HG03139 (cell line): ENCODE results near the gene C1QL4.
"Not testable (repeated sequence)": the region's sequence is repeated elsewhere in the genome, so short reads cannot be mapped to it uniquely, and the experiment has no call there.

Experiments
- ATAC-seq: cut with Tn5 transposase; IDR thresholded peaks from one replicate; pipeline ENCODE4 v1.9.1; 2021; ENCODE audit not compliant: unreplicated experiment

Gene C1QL4

GRCh38 chr12:49334681-49335080, 2.3 kb downstream of the C1QL4 start:
- no peak for ATAC-seq

DNA sequence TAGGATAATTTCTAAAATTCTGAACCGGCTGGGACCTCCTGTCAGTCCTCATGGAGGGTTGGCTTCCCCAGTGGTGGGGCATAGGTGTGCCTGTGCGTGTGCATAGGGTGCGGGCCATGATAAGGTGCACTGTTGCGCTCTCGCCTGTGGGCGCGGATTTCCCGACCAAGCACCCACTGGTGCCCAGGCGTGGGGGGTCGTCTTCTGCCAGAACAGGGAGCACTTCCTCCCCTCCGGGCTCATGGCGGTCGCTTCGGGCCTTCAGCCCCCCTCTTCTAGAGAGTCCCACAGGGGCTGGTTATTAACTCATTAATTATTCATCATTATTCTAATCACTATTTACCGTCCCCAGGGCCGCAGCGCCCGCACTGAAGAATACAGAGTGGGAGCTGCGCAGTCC, 2.8 kb downstream of the C1QL4 start:
- no peak for ATAC-seq

GRCh38 chr12:49333778-49334177, 3.2 kb downstream of the C1QL4 start:
- not testable (repeated sequence) for ATAC-seq

GRCh38 chr12:49332891-49333371, 4.1 kb downstream of the C1QL4 start:
- ATAC-seq, result no peak

GRCh38 chr12:49332441-49332861, 4.5 kb downstream of the C1QL4 start:
- ATAC-seq, result no peak

DNA sequence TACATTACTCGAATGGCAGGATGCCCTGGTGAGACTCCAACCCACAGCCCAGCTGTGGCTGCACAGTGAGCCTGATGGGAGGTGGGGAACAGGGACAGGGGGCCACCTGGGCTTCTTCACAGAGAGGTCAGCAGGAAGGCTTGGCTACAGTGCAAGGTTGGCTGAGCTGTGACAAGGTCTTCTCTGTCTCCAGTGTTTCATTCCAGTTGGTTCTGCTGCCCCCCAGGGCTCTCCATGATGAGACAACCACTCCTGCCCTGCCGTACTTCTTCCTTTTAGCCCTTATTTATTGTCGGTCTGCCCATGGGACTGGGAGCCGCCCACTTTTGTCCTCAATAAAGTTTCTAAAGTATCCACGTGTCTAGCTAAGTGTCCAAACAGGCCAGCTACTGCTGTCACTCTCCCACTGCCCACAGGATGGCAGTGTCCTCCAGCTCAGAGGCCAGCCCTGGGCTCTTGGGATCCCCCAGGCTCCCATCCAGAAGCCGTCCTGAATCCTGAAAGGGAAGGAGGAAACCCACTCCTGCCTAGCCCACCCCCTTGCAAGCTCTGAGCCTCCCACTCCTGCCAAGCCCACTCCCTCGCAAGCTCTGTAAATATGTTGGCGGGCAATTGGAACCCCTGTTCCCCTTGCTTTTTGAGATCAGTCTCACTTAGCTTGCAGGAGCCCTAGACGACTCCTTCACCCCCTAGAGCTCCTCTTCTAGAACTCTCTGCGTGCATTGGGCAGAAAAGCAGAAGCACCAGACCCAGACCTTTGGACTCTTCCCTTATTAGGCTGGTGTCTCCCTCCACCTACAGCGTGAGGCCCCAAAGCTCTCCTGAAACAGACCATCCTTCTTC, 5.4 kb downstream of the C1QL4 start:
- ATAC-seq, result no peak

- no peak for ATAC-seq
These were observed 6.2 kb downstream of the C1QL4 start for GRCh38 chr12:49330631-49331379.

- ATAC-seq, result no peak
These were observed 6.9 kb downstream of the C1QL4 start for GRCh38 chr12:49330032-49330619.

DNA sequence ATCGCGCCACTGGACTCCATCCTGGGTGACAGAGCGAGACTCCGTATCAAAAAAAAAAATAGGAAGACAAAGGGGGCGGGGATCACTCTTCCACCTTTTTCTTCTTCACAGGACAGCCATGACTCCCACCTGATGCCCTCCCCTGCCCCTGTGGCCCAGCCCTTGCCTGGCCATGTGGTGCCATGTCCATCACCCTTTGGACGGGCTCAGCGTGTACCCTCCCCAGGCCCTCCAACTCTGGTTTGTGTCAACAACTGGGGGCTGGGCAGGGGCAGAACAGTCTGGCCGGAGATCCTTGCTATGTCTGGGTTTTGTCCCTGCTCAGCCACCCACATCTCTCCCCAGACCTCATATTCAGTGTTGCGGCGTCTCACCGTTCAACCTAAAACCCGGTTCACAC, 8.2 kb downstream of the C1QL4 start:
- no peak for ATAC-seq

DNA sequence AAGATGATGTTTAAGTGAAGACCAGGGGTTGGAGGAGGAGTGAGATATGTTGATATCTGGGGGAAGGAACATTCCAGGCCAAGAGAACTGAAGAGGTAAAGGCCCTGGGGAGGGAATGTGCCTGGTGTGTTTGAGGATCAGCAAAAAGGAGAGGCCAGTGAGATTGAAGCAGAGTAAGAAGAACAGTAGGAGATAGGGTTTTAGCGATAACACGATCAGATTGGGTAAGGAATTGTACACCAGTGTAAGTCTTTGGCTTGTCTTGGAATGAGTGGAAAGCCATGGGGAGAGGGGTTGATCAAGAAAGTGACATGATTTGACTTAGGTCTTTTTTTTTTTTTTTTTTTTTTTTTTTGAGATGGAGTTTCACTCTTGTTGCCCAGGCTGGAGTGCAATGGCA, 9.1 kb downstream of the C1QL4 start:
- no peak for ATAC-seq

DNA sequence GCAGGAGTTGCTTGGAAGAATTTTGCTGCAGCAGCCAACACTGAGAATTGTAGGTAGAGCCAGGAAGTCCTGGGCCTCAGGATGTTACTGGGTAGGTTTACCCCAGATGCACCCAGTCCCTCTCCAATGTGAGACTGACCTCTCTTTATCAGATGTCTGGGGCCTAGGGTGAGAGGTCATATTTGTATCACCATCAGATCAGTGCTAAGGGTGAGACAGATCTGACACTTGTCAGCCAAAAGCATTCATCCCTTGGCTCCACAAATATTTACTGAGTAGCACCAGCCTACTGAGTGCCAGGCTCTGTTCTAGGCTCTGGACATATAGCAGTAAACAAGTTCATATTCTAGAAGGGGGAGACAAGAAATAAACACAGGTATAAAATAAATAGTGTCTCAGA, 9.6 kb downstream of the C1QL4 start:
- no peak for ATAC-seq

DNA sequence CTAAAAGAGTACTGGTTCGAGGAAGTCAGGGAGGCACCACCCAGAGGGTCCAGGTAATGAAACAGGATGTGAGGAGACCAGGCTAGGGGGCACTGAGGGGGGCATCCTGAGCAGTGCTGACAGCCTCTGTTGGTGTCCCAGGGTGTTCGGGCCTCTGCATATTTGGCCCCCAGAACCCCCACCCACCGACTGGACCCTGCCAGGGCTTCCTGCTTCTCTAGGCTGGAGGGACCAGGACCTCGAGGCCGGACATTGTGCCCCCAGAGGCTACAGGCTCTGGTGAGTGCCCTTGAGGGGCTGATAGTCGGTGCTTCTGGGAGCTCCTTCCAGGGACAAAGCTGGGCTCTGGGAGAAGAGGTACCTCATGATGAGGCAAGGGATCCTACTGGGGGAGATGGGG, 11.4 kb downstream of the C1QL4 start:
- no peak for ATAC-seq

DNA sequence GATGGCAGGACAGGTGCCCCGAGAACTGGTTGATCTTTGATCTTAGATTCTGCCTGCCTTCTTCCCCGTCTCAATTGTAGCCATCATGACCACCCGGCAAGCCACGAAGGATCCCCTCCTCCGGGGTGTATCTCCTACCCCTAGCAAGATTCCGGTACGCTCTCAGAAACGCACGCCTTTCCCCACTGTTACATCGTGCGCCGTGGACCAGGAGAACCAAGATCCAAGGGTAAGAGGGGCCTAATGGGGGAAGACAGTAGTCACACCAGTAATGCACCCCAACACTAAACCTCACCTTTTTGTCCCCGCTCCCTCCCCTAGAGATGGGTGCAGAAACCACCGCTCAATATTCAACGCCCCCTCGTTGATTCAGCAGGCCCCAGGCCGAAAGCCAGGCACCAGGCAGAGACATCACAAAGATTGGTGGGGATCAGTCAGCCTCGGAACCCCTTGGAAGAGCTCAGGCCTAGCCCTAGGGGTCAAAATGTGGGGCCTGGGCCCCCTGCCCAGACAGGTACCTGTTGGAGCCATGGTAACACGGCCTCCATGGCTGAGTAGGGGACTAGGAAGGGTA, 13.4 kb downstream of the C1QL4 start:
- no peak for ATAC-seq

DNA sequence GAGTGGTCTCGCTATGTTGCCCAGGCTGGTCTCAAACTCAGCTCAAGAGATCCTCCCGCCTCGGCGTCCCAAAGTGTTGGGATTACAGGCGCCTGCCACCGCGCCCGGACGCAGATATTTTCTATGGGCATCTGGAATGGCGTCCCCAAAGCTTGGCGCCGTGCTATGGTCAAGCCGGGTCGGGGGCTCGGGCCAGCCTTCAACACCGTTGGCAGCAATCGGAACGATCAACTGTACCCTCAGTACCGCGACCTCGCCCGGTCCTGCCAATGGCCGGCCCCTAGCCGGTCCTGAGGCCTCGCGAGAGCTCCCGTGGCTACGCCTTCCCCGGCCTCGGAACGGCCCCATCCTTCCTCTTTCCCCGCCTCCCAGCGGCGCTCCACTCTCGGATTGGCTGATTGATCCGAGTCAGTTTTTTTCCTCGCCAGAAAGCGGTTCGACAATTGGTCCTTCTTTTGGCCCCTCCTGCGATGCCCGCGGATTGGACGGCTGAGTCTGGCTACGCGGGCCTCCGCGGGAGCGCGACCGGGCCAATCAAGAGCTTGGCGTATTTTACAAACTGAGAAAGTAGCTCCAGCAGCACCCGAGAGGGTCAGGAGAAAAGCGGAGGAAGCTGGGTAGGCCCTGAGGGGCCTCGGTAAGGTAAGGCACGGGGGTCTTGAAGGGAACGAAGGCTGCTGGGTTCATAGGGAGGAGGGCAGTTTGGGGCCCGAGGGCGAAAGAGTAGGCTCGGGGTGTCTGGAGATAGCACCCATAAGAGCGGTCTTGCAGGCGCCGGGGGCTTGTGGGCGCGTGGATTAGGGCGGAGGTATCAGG, 14.1 kb downstream of the C1QL4 start, which contains the start of gene TROAP:
TROAP (plus strand) TSS at position 548 of the 816 bp plus-strand sequence. CDS start 354 bp downstream, outside the sequence.
- peak; percentile 97 for ATAC-seq

DNA sequence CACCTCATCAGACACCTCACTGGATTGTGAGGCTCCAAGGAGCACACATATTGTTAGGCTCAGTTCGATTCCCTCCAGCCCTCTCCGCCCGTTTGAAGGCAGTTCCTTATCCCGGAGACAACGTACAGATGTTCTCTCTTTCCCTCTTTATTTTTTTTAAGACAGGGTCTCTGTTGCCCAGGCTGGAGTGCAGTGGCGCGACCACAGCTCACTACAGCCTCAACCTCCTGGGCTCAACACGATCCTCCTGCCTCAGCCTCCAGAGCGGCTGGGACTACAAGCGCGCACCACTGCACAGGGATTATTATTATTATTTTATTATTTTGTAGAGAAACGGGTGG, 14.7 kb downstream of the C1QL4 start:
- no peak for ATAC-seq

DNA sequence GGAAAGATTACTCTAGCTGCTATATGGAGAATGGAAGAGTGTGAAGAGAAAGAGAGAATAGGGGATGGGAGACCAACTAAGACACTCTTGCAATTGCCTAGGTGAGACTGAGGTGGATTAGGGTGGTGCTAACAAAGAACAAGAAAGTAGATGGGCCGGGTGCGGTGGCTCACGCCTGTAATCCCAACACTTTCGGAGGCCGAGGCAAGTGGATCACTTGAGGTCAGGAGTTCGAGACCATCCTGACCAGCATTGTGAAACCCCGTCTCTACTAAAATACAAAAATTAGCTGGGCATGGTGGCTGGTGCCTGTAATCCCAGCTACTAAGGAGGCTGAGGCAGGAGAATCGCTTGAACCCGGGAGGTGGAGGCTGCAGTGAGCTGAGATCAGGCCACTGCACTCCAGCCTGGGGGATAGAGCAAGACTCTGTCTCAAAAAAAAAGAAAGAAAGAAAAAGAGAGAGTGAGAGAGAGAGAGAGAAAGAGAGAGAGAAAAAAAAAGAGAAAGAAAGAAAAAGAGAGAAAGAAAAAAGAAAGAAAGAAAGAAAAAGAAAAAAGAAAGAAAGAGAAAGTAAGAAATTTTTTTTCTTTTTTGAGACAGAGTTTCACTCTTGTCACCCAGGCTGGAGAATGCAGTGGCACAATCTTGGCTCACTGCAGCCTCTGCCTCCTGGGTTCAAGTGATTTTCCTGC, 16.4 kb downstream of the C1QL4 start:
- not testable (repeated sequence) for ATAC-seq

GRCh38 chr12:49317118-49317517, 19.9 kb downstream of the C1QL4 start:
- ATAC-seq, result not testable (repeated sequence)

- no peak for ATAC-seq
These were observed 22.2 kb downstream of the C1QL4 start for GRCh38 chr12:49314811-49315210.

- not testable (repeated sequence) for ATAC-seq
These were observed 26.5 kb downstream of the C1QL4 start for GRCh38 chr12:49310451-49311000.

GRCh38 chr12:49309386-49309785, 27.6 kb downstream of the C1QL4 start:
- no peak for ATAC-seq
